SK-N-SH (cell line): ENCODE measurements around the gene LAMTOR2. TPM values are rescaled to one million over a fixed set of nuclear protein-coding genes. Genes with fewer than 3 reads are reported as not detected.

ENCODE experiments used
- CTCF ChIA-PET: fragments of 300-600, 350-600 bp; formaldehyde crosslinking; extraction: SDS; loops from one replicate; lab custom pipeline; 2021; lab: Yijun Ruan, JAX
- POLR2A ChIA-PET: fragments of 350-600 bp; sonication (Branson Sonifier 250); formaldehyde crosslinking; extraction: SDS; loops from one replicate; lab custom pipeline; 2020; ENCODE audit warnings: antibody characterized with exemption, inconsistent platforms; lab: Yijun Ruan, JAX
- DNase-seq: peaks from one replicate; pipeline ENCODE4 v3.0.0; 2012
- H2AFZ ChIP-seq: fragments of 200-600 bp; sonication (generic); 2 replicates; pipeline ENCODE4 v1.8.1; 2016; ENCODE audit warnings: antibody characterized with exemption, mild to moderate bottlenecking, low read depth
- H3F3A ChIP-seq: fragments of 200-600 bp; sonication (generic); replicated peaks from 2 replicates; pipeline ENCODE3; 2016; ENCODE audit warnings: antibody characterized with exemption, mild to moderate bottlenecking; ENCODE audit not compliant: insufficient read depth
- H3K27ac ChIP-seq, 2 experiments: fragments of 200-500 bp in 1 of 2; fragments of 200-600 bp in 1 of 2; sonication (Bioruptor generic) in 1 of 2; sonication (generic), shearing (Covaris generic) in 1 of 2; 2 replicates each; pipeline versions ENCODE4 v1.5.1 to v1.6.1; 2014 to 2016; ENCODE audit warnings: low read depth in 2 of 2, inconsistent platforms in 1 of 2, low read length in 1 of 2, mild to moderate bottlenecking in 1 of 2, mixed read lengths in 1 of 2
- H3K27me3 ChIP-seq: fragments of 200-600 bp; sonication (generic), shearing (Covaris generic); 2 replicates; pipeline ENCODE4 v1.6.1; 2016; ENCODE audit warnings: mixed run types; ENCODE audit not compliant: insufficient read depth
- H3K36me3 ChIP-seq, 2 experiments: fragments of 200-500 bp in 1 of 2; fragments of 200-600 bp in 1 of 2; sonication (Bioruptor generic) in 1 of 2; sonication (generic) in 1 of 2; replicated peaks in 1 of 2; 2 replicates each; pipeline versions ENCODE3 to v1.5.1; 2014 to 2016; ENCODE audit warnings: low read length in 1 of 2, mild to moderate bottlenecking in 1 of 2; ENCODE audit not compliant: insufficient read depth in 2 of 2, control insufficient read depth in 1 of 2
- H3K4me1 ChIP-seq, 2 experiments: fragments of 200-500 bp in 1 of 2; fragments of 200-600 bp in 1 of 2; sonication (Bioruptor generic) in 1 of 2; sonication (generic), shearing (Covaris generic) in 1 of 2; 2 replicates each; pipeline versions ENCODE4 v1.5.1 to v1.6.1; 2014 to 2016; ENCODE audit warnings: low read depth in 1 of 2, low read length in 1 of 2, mixed run types in 1 of 2; ENCODE audit not compliant: insufficient read depth in 2 of 2, control insufficient read depth in 1 of 2
- H3K4me2 ChIP-seq: fragments of 200-600 bp; sonication (generic), shearing (Covaris generic); 2 replicates; pipeline ENCODE4 v1.6.1; 2017; ENCODE audit warnings: mixed run types
- H3K4me3 ChIP-seq, 2 experiments: fragments of 200-500 bp in 1 of 2; fragments of 200-600 bp in 1 of 2; sonication (Bioruptor generic) in 1 of 2; sonication (generic), shearing (Covaris generic) in 1 of 2; 2 replicates each; pipeline versions ENCODE4 v1.5.1 to v1.8.1; 2014 to 2016; ENCODE audit warnings: low read depth in 2 of 2, inconsistent platforms in 1 of 2, low read length in 1 of 2, mild to moderate bottlenecking in 1 of 2, mixed read lengths in 1 of 2, moderate library complexity in 1 of 2
- H3K79me2 ChIP-seq: fragments of 200-600 bp; sonication (generic); 2 replicates; pipeline ENCODE4 v1.8.1; 2017; ENCODE audit warnings: mild to moderate bottlenecking; ENCODE audit not compliant: insufficient read depth
- H3K9ac ChIP-seq: fragments of 200-600 bp; sonication (generic); 2 replicates; pipeline ENCODE4 v1.6.1; 2017; ENCODE audit warnings: mixed run types
- H3K9me2 ChIP-seq: fragments of 200-600 bp; sonication (generic); 2 replicates; pipeline ENCODE4 v1.6.1; 2017; ENCODE audit warnings: mixed run types
- H3K9me3 ChIP-seq: fragments of 200-600 bp; sonication (generic); 2 replicates; pipeline ENCODE4 v1.6.1; 2017; ENCODE audit warnings: mixed run types, mild to moderate bottlenecking, moderate library complexity
- H4K20me1 ChIP-seq: fragments of 200-600 bp; sonication (generic); 2 replicates; pipeline ENCODE4 v1.6.1; 2017; ENCODE audit warnings: mild to moderate bottlenecking, mixed run types; ENCODE audit not compliant: insufficient read depth
- CTCF ChIP-seq: fragments of 200-600 bp; sonication (generic); IDR thresholded peaks from 2 replicates; pipeline ENCODE4 v1.6.1; 2017; ENCODE audit warnings: antibody characterized with exemption, mild to moderate bottlenecking, moderate library complexity
- ELF1 ChIP-seq: IDR thresholded peaks from 2 replicates; pipeline ENCODE4 v1.4.0; 2012
- FOSL2 ChIP-seq: IDR thresholded peaks from 2 replicates; pipeline ENCODE4 v1.4.0; 2012; ENCODE audit warnings: low read depth, mild to moderate bottlenecking, moderate library complexity, borderline replicate concordance
- FOXJ3 ChIP-seq: sonication (generic); formaldehyde crosslinking; IDR thresholded peaks from 2 replicates; pipeline ENCODE4 v1.5.1; 2020; ENCODE audit warnings: mild to moderate bottlenecking, missing genetic modification reagents
- FOXM1 ChIP-seq: IDR thresholded peaks from 2 replicates; pipeline ENCODE4 v1.4.0; 2012; ENCODE audit warnings: low read depth, mild to moderate bottlenecking
- GATA2 ChIP-seq: sonication (generic); formaldehyde crosslinking; IDR thresholded peaks from 2 replicates; pipeline ENCODE4 v1.5.0; 2020; ENCODE audit warnings: mild to moderate bottlenecking, missing genetic modification reagents
- MEF2A ChIP-seq: IDR thresholded peaks from 2 replicates; pipeline ENCODE4 v1.4.0; 2012; ENCODE audit warnings: low read depth, borderline replicate concordance
- NFIC ChIP-seq: IDR thresholded peaks from 2 replicates; pipeline ENCODE4 v1.4.0; 2012; ENCODE audit warnings: borderline replicate concordance
- NRF1 ChIP-seq: IDR thresholded peaks from 2 replicates; pipeline ENCODE4 v1.6.1; 2012; ENCODE audit warnings: low read depth, mild to moderate bottlenecking, low read length
- POLR2AphosphoS5 ChIP-seq: IDR thresholded peaks from 2 replicates; pipeline ENCODE4 v1.6.1; 2012; ENCODE audit warnings: low read depth, low read length
- RAD21 ChIP-seq: IDR thresholded peaks from 2 replicates; pipeline ENCODE4 v1.6.1; 2012; ENCODE audit warnings: mild to moderate bottlenecking, low read length
- RXRA ChIP-seq: IDR thresholded peaks from 2 replicates; pipeline ENCODE4 v1.4.0; 2012; ENCODE audit warnings: low read depth, mild to moderate bottlenecking, borderline replicate concordance
- SMC3 ChIP-seq: IDR thresholded peaks from 2 replicates; pipeline ENCODE4 v1.6.1; 2012; ENCODE audit warnings: low read depth, low read length, improper control_type of control experiment
- TEAD4 ChIP-seq: IDR thresholded peaks from 2 replicates; pipeline ENCODE4 v1.4.0; 2012; ENCODE audit warnings: mild to moderate bottlenecking, borderline replicate concordance; ENCODE audit not compliant: insufficient read depth
- YY1 ChIP-seq: IDR thresholded peaks from 2 replicates; pipeline ENCODE4 v1.4.0; 2012; ENCODE audit warnings: low read depth, mild to moderate bottlenecking
- WGBS: methylation state at CpG from one replicate; pipeline ENCODE4 v1.1.6; 2017; ENCODE audit warnings: low lambda C conversion rate; 5-methylcytosine and 5-hydroxymethylcytosine counted together
- polyA plus RNA-seq, 3 experiments: library from polyadenylated mRNA; depleted of rRNA; stranded (reverse); fragments of >200 nt; gene quantifications; 2 replicates each; pipeline ENCODE4 v1.2.3, GENCODE V29; 2012
- TF ChIP-seq, protein P1 (sequence below): IDR thresholded peaks from 2 replicates; pipeline ENCODE4; 2012
- TF ChIP-seq, protein P2 (sequence below): IDR thresholded peaks from 2 replicates; pipeline ENCODE4 v1.4.0; 2012; ENCODE audit warnings: low read depth, borderline replicate concordance
- TF ChIP-seq, protein P3 (sequence below): fragments of 150-350 bp; IDR thresholded peaks from 2 replicates; pipeline ENCODE4 v1.6.1; 2017; ENCODE audit warnings: antibody characterized with exemption, low read length, low read depth, borderline replicate concordance

LAMTOR2 gene
- polyA plus RNA-seq, 1 of the 3 experiments (the other 2 are of a cell fraction), result 230 TPM

DNA sequence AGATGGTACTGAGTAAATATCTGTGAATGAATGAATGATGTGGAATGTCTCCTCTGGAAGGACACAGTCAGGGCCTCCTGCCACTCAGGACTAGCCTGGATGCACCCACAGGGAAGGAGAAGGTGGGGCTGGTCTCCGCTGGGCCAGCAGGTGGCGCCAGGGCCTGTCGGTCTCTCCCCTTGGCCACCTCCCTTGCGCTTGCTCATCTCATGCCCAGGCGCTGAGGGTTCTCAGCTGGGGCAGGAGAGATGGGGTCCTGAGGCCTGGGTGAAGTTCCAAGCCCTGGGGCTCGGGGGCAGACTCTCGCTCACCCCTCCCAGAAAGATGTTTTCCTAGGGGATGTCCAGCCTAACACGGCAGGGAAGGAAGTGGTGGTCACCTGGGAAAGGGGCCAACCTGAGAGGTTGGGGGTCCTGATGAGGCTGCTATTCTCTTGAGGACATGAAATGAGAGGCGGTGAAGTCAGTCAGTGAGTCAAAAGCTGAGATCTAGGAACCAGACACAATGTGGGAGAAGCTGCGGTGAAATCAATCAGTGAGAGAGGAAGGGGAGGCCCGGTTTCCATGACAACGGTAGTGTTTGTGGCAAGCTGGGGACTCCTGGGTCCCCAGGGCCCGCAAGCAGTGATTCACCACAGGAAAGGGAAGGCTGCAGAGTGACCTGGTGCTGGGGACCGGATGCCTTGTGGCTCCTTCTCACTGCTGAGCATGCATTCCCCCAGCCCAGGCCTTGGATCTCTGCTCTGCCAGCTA, 42.2 kb downstream of the LAMTOR2 start (continued):
- TF ChIP-seq FOSL2 (no peak; the same call in 1 of the 2 replicates), MEF2A (no peak), NFIC (no peak), POLR2AphosphoS5 (peak; percentile 26; the same call in 1 of the 2 replicates), FOXM1 (no peak), RAD21 (peak; percentile 96), ELF1 (no peak), GATA2 (no peak), RXRA (no peak), YY1 (no peak)
- TF ChIP-seq, protein P1, sequence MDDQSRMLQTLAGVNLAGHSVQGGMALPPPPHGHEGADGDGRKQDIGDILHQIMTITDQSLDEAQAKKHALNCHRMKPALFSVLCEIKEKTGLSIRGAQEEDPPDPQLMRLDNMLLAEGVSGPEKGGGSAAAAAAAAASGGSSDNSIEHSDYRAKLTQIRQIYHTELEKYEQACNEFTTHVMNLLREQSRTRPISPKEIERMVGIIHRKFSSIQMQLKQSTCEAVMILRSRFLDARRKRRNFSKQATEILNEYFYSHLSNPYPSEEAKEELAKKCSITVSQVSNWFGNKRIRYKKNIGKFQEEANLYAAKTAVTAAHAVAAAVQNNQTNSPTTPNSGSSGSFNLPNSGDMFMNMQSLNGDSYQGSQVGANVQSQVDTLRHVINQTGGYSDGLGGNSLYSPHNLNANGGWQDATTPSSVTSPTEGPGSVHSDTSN, result peak; percentile 29; the same call in 1 of the 2 replicates
- TF ChIP-seq, protein P2, sequence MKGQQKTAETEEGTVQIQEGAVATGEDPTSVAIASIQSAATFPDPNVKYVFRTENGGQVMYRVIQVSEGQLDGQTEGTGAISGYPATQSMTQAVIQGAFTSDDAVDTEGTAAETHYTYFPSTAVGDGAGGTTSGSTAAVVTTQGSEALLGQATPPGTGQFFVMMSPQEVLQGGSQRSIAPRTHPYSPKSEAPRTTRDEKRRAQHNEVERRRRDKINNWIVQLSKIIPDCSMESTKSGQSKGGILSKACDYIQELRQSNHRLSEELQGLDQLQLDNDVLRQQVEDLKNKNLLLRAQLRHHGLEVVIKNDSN, result no peak

- TF ChIP-seq SMC3 (no peak), YY1 (no peak), FOSL2 (no peak), CTCF (no peak), TEAD4 (no peak), FOXJ3 (CRISPR knock-in tag) (no peak), NRF1 (no peak)
- TF ChIP-seq, protein P3, sequence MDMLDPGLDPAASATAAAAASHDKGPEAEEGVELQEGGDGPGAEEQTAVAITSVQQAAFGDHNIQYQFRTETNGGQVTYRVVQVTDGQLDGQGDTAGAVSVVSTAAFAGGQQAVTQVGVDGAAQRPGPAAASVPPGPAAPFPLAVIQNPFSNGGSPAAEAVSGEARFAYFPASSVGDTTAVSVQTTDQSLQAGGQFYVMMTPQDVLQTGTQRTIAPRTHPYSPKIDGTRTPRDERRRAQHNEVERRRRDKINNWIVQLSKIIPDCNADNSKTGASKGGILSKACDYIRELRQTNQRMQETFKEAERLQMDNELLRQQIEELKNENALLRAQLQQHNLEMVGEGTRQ, result no peak
- TF ChIP-seq, protein P1, result no peak
- Histone ChIP-seq H3K27ac (peak overlapping the region in 1 of 2 experiments; percentile 85; a peak in 1 of 4 replicates), H3K9me3 (no peaks in the 10 kb centered on the region), H2AFZ (no peak overlapping the region), H3K4me2 (no peak overlapping the region), H3K27me3 (no peaks in the 10 kb centered on the region), H3K79me2 (peaks cover 47% of the 10 kb centered on the region; the same call in 1 of the 2 replicates), H4K20me1 (no peaks in the 10 kb centered on the region), H3K36me3 (peaks cover 0 to 3% of the 10 kb centered on the region in 2 experiments), H3K4me1 (peaks cover 20 to 31% of the 10 kb centered on the region in 2 experiments; a peak in 3 of 4 replicates), H3K9me2 (no peaks in the 10 kb centered on the region), H3K9ac (peak overlapping the region; percentile 69), H3F3A (peaks cover 29% of the 10 kb centered on the region), H3K4me3 (no peak overlapping the region)
- ChIA-PET POLR2A (interaction anchor here (0.9 kb wide), 1 partner anchor 8 kb away, joined by 3 read pairs; no protein-coding TSS in a partner anchor), CTCF (interaction anchor here (0.6 to 29.6 kb wide), 17 partner anchors 10 to 233 kb away, joined by 3 to 1559 read pairs (median 4); partner anchors contain the start of genes GLMP, LMNA, MEX3A and PMF1)
- WGBS, result 97% methylated on average over 8 of the region's 9 CpGs
- no peak for DNase-seq
These were observed 43.1 kb downstream of the LAMTOR2 start for GRCh38 chr1:156097499-156098178.
